WTC11 (cell line): ENCODE results near the gene IL17RE. TPM values are rescaled to one million over a fixed set of nuclear protein-coding genes. Genes with fewer than 3 reads are reported as not detected.
"Not testable (repeated sequence)": the region's sequence is repeated elsewhere in the genome, so short reads cannot be mapped to it uniquely, and the experiment has no call there.

Experiments used
- ATAC-seq: fragments of 200-7000 bp; cut with Tn5 transposase; 2 replicates; pipeline ENCODE4 v1.10.0; 2021; ENCODE audit warnings: mild to moderate bottlenecking, moderate library complexity
- CTCF ChIA-PET: fragments of 300-600 bp; sonication (Branson Sonifier 250); formaldehyde crosslinking; loops from one replicate; lab custom pipeline; 2021; ENCODE audit warnings: antibody characterized with exemption; lab: Charles Lee
- POLR2A ChIA-PET: fragments of 350-600 bp; sonication (Branson Sonifier 250); formaldehyde crosslinking; loops from one replicate; lab custom pipeline; 2021; ENCODE audit warnings: antibody characterized with exemption; lab: Charles Lee
- DNase-seq: peaks from one replicate; pipeline ENCODE4 v3.0.0; 2021; ENCODE audit warnings: low spot score
- H3K27ac Mint-ChIP-seq: 2 replicates; pipeline ENCODE4 v1.8.0; 2021; ENCODE audit warnings: mixed read lengths
- H3K27me3 Mint-ChIP-seq: 2 replicates; pipeline ENCODE4 v1.8.0; 2021; ENCODE audit warnings: low read depth, mild to moderate bottlenecking, moderate library complexity, mixed read lengths
- H3K36me3 Mint-ChIP-seq: 2 replicates; pipeline ENCODE4 v1.8.0; 2021; ENCODE audit warnings: mixed read lengths
- H3K4me1 Mint-ChIP-seq: 2 replicates; pipeline ENCODE4 v1.8.0; 2022; ENCODE audit warnings: mixed read lengths
- H3K4me3 Mint-ChIP-seq: 2 replicates; pipeline ENCODE4 v1.8.0; 2021; ENCODE audit warnings: mild to moderate bottlenecking, moderate library complexity, mixed read lengths
- H3K9me3 Mint-ChIP-seq: 2 replicates; pipeline ENCODE4 v1.8.0; 2021; ENCODE audit warnings: mixed read lengths
- AR ChIP-seq: fragments of 250-450 bp; sonication (Bioruptor Pico); IDR thresholded peaks from 2 replicates; pipeline ENCODE4 v1.9.0; 2021; ENCODE audit warnings: mild to moderate bottlenecking
- FOXK1 ChIP-seq: sonication (generic); formaldehyde crosslinking; IDR thresholded peaks from 2 replicates; pipeline ENCODE4 v1.8.0; 2022; ENCODE audit warnings: mild to moderate bottlenecking, moderate library complexity, missing genetic modification reagents
- GABPB1 ChIP-seq: sonication (generic); formaldehyde crosslinking; IDR thresholded peaks from 2 replicates; pipeline ENCODE4 v1.8.1; 2023; ENCODE audit warnings: mild to moderate bottlenecking, missing genetic modification reagents
- HMGA2 ChIP-seq: fragments of 250-450 bp; sonication (Bioruptor Pico); IDR thresholded peaks from 2 replicates; pipeline ENCODE4 v1.4.0; 2021; ENCODE audit warnings: mild to moderate bottlenecking, moderate library complexity
- MXD4 ChIP-seq: fragments of 250-450 bp; sonication (Bioruptor Pico); IDR thresholded peaks from 2 replicates; pipeline ENCODE4 v1.8.0; 2021; ENCODE audit warnings: mild to moderate bottlenecking, moderate library complexity, borderline replicate concordance
- NFATC4 ChIP-seq: fragments of 250-450 bp; sonication (Bioruptor Pico); IDR thresholded peaks from 2 replicates; pipeline ENCODE4 v1.9.0; 2021; ENCODE audit warnings: mild to moderate bottlenecking
- NFYB ChIP-seq: sonication (generic); formaldehyde crosslinking; conservative IDR thresholded peaks from 2 replicates; pipeline ENCODE4 v1.8.0; 2022; ENCODE audit warnings: low read depth, missing genetic modification reagents
- NR3C1 ChIP-seq: sonication (generic); formaldehyde crosslinking; conservative IDR thresholded peaks from 2 replicates; pipeline ENCODE4 v1.8.1; 2023; ENCODE audit warnings: low read depth, mild to moderate bottlenecking, missing genetic modification reagents
- TEAD4 ChIP-seq: sonication (generic); formaldehyde crosslinking; IDR thresholded peaks from 2 replicates; pipeline ENCODE4 v1.8.0; 2022; ENCODE audit warnings: mild to moderate bottlenecking, missing genetic modification reagents
- ZNF138 ChIP-seq: sonication (generic); formaldehyde crosslinking; conservative IDR thresholded peaks from 2 replicates; pipeline ENCODE4 v1.8.1; 2022; ENCODE audit warnings: mild to moderate bottlenecking, moderate library complexity, missing genetic modification reagents
- ZNF219 ChIP-seq: sonication (generic); formaldehyde crosslinking; IDR thresholded peaks from 2 replicates; pipeline ENCODE4 v1.8.0; 2023; ENCODE audit warnings: missing genetic modification reagents, mild to moderate bottlenecking, borderline replicate concordance
- ZSCAN18 ChIP-seq: fragments of 250-450 bp; sonication (Bioruptor Pico); IDR thresholded peaks from 2 replicates; pipeline ENCODE4 v2.1.2; 2022; ENCODE audit warnings: mild to moderate bottlenecking, moderate library complexity
- total RNA-seq: library from RNA; stranded (reverse); gene quantifications from 3 replicates; pipeline ENCODE4 v1.2.3, GENCODE V29; 2021

IL17RE gene
- total RNA-seq, 1 experiment from 2014 or later = 4.2 TPM

- no peak overlapping the region for H3K4me3 Mint-ChIP-seq
- H3K27ac Mint-ChIP-seq = no peak overlapping the region
- POLR2A ChIA-PET = no interaction called here
- H3K27me3 Mint-ChIP-seq = no peaks in the 10 kb centered on the region; the same call in 1 of the 2 replicates
- 0 out of 2 replicates have a peak, but pooled peaks have one; percentile 23 for TF ChIP-seq GABPB1
- TF ChIP-seq NFATC4 (CRISPR knock-in tag) = no peak
- TF ChIP-seq ZNF219 (CRISPR knock-in tag) = no peak
- DNase-seq (no peak), ATAC-seq (no peak)
- no peaks in the 10 kb centered on the region for H3K9me3 Mint-ChIP-seq
- peaks cover 16% of the 10 kb centered on the region for H3K4me1 Mint-ChIP-seq
- H3K36me3 Mint-ChIP-seq = peaks cover 10% of the 10 kb centered on the region
- CTCF ChIA-PET = no interaction called here
Measured at GRCh38 chr3:9898467-9899241, 4.0 kb upstream of the IL17RE start.

GRCh38 chr3:9899289-9899791 lies 3.3 kb upstream of the IL17RE start:
- ATAC-seq = no peak
- peaks cover 19% of the 10 kb centered on the region for H3K4me1 Mint-ChIP-seq
- TF ChIP-seq NR3C1 (CRISPR knock-in tag) (no peak), MXD4 (no peak), HMGA2 (CRISPR knock-in tag) (no peak), FOXK1 (no peak), AR (CRISPR knock-in tag) (no peak)
- TF ChIP-seq, all 79 proteins: peak for 0
- no peak for DNase-seq
- no peak overlapping the region for H3K4me3 Mint-ChIP-seq
- peaks cover 4% of the 10 kb centered on the region for H3K36me3 Mint-ChIP-seq
- no peaks in the 10 kb centered on the region for H3K9me3 Mint-ChIP-seq
- POLR2A ChIA-PET = no interaction called here
- H3K27ac Mint-ChIP-seq = no peak overlapping the region
- CTCF ChIA-PET = no interaction called here
- no peaks in the 10 kb centered on the region; the same call in 1 of the 2 replicates for H3K27me3 Mint-ChIP-seq

- peaks cover 19% of the 10 kb centered on the region for H3K4me1 Mint-ChIP-seq
- not testable (repeated sequence) for DNase-seq
- POLR2A ChIA-PET = interaction anchor here (0.6 to 1.0 kb wide), 2 partner anchors 13 to 201 kb away, joined by 3 read pairs; no protein-coding TSS in a partner anchor
Measured at GRCh38 chr3:9900965-9901415, 1.7 kb upstream of the IL17RE start.

GRCh38 chr3:9901967-9902366 lies 681 bp upstream of the IL17RE start:
- Mint-ChIP-seq H3K4me1 (peaks cover 19% of the 10 kb centered on the region), H3K27me3 (no peaks in the 10 kb centered on the region; the same call in 1 of the 2 replicates), H3K4me3 (no peak overlapping the region), H3K27ac (no peak overlapping the region), H3K9me3 (no peaks in the 10 kb centered on the region), H3K36me3 (no peaks in the 10 kb centered on the region)
- ATAC-seq (no peak), DNase-seq (no peak)
- ChIA-PET POLR2A (interaction anchor here (1.0 to 1.6 kb wide), 3 partner anchors 12 to 31 kb away, joined by 3 to 6 read pairs (median 6); partner anchors contain the start of gene CRELD1), CTCF (interaction anchor here (1.4 to 2.0 kb wide), 3 partner anchors 10 to 45 kb away, joined by 4 to 13 read pairs (median 6); no protein-coding TSS in a partner anchor)
- TF ChIP-seq NR3C1 (CRISPR knock-in tag) = no peak
- TF ChIP-seq, all 79 proteins: peak for 0

More at GRCh38 chr3:9900965-9901415, 1.7 kb upstream of the IL17RE start:
- ATAC-seq, H3K27ac Mint-ChIP-seq, H3K4me3 Mint-ChIP-seq, H3K9me3 Mint-ChIP-seq, H3K36me3 Mint-ChIP-seq, H3K27me3 Mint-ChIP-seq: not testable (repeated sequence)
- CTCF ChIA-PET = interaction anchor here (0.6 to 1.4 kb wide), 3 partner anchors 46 to 326 kb away, joined by 3 to 11 read pairs (median 4); no protein-coding TSS in a partner anchor
- peak; percentile 84 for TF ChIP-seq GABPB1

- CTCF ChIA-PET = interaction anchor here (0.7 to 2.0 kb wide), 7 partner anchors 12 to 121 kb away, joined by 3 to 13 read pairs (median 4); no protein-coding TSS in a partner anchor
- Mint-ChIP-seq H3K9me3 (no peaks in the 10 kb centered on the region), H3K4me3 (peak overlapping the region; percentile 40), H3K4me1 (peaks cover 19% of the 10 kb centered on the region), H3K27me3 (no peaks in the 10 kb centered on the region; the same call in 1 of the 2 replicates), H3K27ac (no peak overlapping the region), H3K36me3 (no peaks in the 10 kb centered on the region)
- TF ChIP-seq TEAD4 (CRISPR knock-in tag) (no peak), NFATC4 (CRISPR knock-in tag) (no peak), NFYB (CRISPR knock-in tag) (no peak), ZNF138 (CRISPR knock-in tag) (no peak), ZSCAN18 (CRISPR knock-in tag) (no peak)
- no peak for DNase-seq
- no peak; the same call in 1 of the 2 replicates for ATAC-seq
- POLR2A ChIA-PET = interaction anchor here (1.3 to 1.6 kb wide), 2 partner anchors 13 to 30 kb away, joined by 6 read pairs; partner anchors contain the start of gene CRELD1
Measured at GRCh38 chr3:9903238-9903624, 583 bp downstream of the IL17RE start.
